H9 (cell line): ENCODE measurements around the gene PKN3. TPM values are rescaled to one million over a fixed set of nuclear protein-coding genes. Genes with fewer than 3 reads are reported as not detected.

ENCODE experiments used
- DNase-seq: peaks from one replicate; pipeline ENCODE4 v3.0.0-alpha.2; 2017
- H2AFZ ChIP-seq: one replicate; pipeline ENCODE4 v1.6.1; 2013; ENCODE audit warnings: mild to moderate bottlenecking, low read length, control low read depth, moderate library complexity
- H2AK5ac ChIP-seq: 2 replicates; pipeline ENCODE4 v1.6.1; 2013; ENCODE audit warnings: low read length, control low read depth, mixed read lengths; ENCODE audit not compliant: insufficient read length
- H2BK120ac ChIP-seq: one replicate; pipeline ENCODE4 v1.6.1; 2013; ENCODE audit warnings: low read depth, mild to moderate bottlenecking, low read length, control low read depth, inconsistent platforms; ENCODE audit not compliant: poor library complexity, severe bottlenecking
- H2BK12ac ChIP-seq: 2 replicates; pipeline ENCODE4 v1.6.1; 2013; ENCODE audit warnings: low read length, control low read depth, mixed read lengths, low read depth; ENCODE audit not compliant: insufficient read length
- H2BK15ac ChIP-seq: 2 replicates; pipeline ENCODE4 v1.6.1; 2013; ENCODE audit warnings: low read depth, low read length, control low read depth
- H2BK20ac ChIP-seq: one replicate; pipeline ENCODE4 v1.6.1; 2013; ENCODE audit warnings: low read depth, mild to moderate bottlenecking, low read length, control low read depth, inconsistent platforms; ENCODE audit not compliant: poor library complexity, severe bottlenecking
- H2BK5ac ChIP-seq: 2 replicates; pipeline ENCODE4 v1.6.1; 2013; ENCODE audit warnings: low read length, control low read depth, mixed read lengths; ENCODE audit not compliant: insufficient read length
- H3K14ac ChIP-seq: 2 replicates; pipeline ENCODE4 v1.6.1; 2013; ENCODE audit warnings: low read length, control low read depth; ENCODE audit not compliant: insufficient read depth
- H3K18ac ChIP-seq: 2 replicates; pipeline ENCODE4 v1.6.1; 2013; ENCODE audit warnings: low read depth, mild to moderate bottlenecking, mixed read lengths, low read length, control low read depth; ENCODE audit not compliant: insufficient read length
- H3K23ac ChIP-seq: 2 replicates; pipeline ENCODE4 v1.6.1; 2013; ENCODE audit warnings: low read length, control low read depth, mixed read lengths, low read depth; ENCODE audit not compliant: insufficient read length
- H3K23me2 ChIP-seq: 2 replicates; pipeline ENCODE4 v1.6.1; 2013; ENCODE audit warnings: low read depth, mild to moderate bottlenecking, mixed read lengths, low read length, control low read depth; ENCODE audit not compliant: insufficient read length, poor library complexity, severe bottlenecking
- H3K27ac ChIP-seq: 2 replicates; pipeline ENCODE4 v1.5.1; 2013; ENCODE audit warnings: low read length, control low read depth, mixed read lengths, low read depth; ENCODE audit not compliant: insufficient read length
- H3K27me3 ChIP-seq: 2 replicates; pipeline ENCODE4 v1.6.1; 2013; ENCODE audit warnings: low read length, control low read depth, inconsistent platforms; ENCODE audit not compliant: insufficient read depth
- H3K4ac ChIP-seq: 2 replicates; pipeline ENCODE4 v1.6.1; 2013; ENCODE audit warnings: low read depth, mild to moderate bottlenecking, control low read depth, inconsistent platforms, low read length, moderate library complexity
- H3K4me1 ChIP-seq: 2 replicates; pipeline ENCODE4 v1.6.1; 2013; ENCODE audit warnings: low read length, control low read depth, inconsistent platforms; ENCODE audit not compliant: insufficient read depth
- H3K4me2 ChIP-seq: 2 replicates; pipeline ENCODE4 v1.6.1; 2013; ENCODE audit warnings: low read length, control low read depth, mixed read lengths; ENCODE audit not compliant: insufficient read length, insufficient read depth
- H3K56ac ChIP-seq: 2 replicates; pipeline ENCODE4 v1.6.1; 2013; ENCODE audit warnings: low read depth, mild to moderate bottlenecking, mixed read lengths, low read length, control low read depth; ENCODE audit not compliant: insufficient read length
- H3K79me1 ChIP-seq: 2 replicates; pipeline ENCODE4 v1.6.1; 2013; ENCODE audit warnings: low read depth, mild to moderate bottlenecking, moderate library complexity, low read length, control low read depth, inconsistent platforms; ENCODE audit not compliant: insufficient read depth, poor library complexity, severe bottlenecking
- H3K79me2 ChIP-seq: 2 replicates; pipeline ENCODE4 v1.6.1; 2013; ENCODE audit warnings: low read length, control low read depth, inconsistent platforms; ENCODE audit not compliant: insufficient read depth
- H3K9ac ChIP-seq: 2 replicates; pipeline ENCODE4 v1.6.1; 2013; ENCODE audit warnings: low read length, control low read depth, mixed read lengths; ENCODE audit not compliant: insufficient read length; ENCODE audit errors: extremely low read depth
- H3K9me3 ChIP-seq: one replicate; pipeline ENCODE4 v1.6.1; 2013; ENCODE audit warnings: low read depth, low read length, inconsistent platforms; ENCODE audit not compliant: control insufficient read depth
- H3T11ph ChIP-seq: one replicate; pipeline ENCODE4 v1.6.1; 2013; ENCODE audit warnings: mild to moderate bottlenecking, low read length, control low read depth, inconsistent platforms
- H4K20me1 ChIP-seq: one replicate; pipeline ENCODE4 v1.6.1; 2013; ENCODE audit not compliant: control insufficient read depth, insufficient read length, insufficient read depth
- H4K5ac ChIP-seq: 2 replicates; pipeline ENCODE4 v1.6.1; 2013; ENCODE audit warnings: low read depth, mild to moderate bottlenecking, mixed read lengths, low read length, control low read depth; ENCODE audit not compliant: insufficient read length
- H4K8ac ChIP-seq: replicated peaks from 2 replicates; pipeline ENCODE4 v1.6.1; 2013; ENCODE audit warnings: low read length, control low read depth, mixed read lengths, low read depth; ENCODE audit not compliant: insufficient read length
- H4K91ac ChIP-seq: 2 replicates; pipeline ENCODE4 v1.6.1; 2013; ENCODE audit warnings: low read depth, mild to moderate bottlenecking, moderate library complexity, mixed read lengths, low read length, control low read depth; ENCODE audit not compliant: insufficient read length
- H3K27ac Mint-ChIP-seq, 3 experiments: 2 replicates in 2 of 3; 3 replicates in 1 of 3; pipeline ENCODE4 v1.8.0; 2020 to 2021; ENCODE audit warnings: mixed read lengths in 3 of 3, mild to moderate bottlenecking in 1 of 3, moderate library complexity in 1 of 3
- H3K27me3 Mint-ChIP-seq: 2 replicates; pipeline ENCODE4 v1.8.0; 2021; ENCODE audit warnings: low read depth, mild to moderate bottlenecking, moderate library complexity, mixed read lengths
- H3K36me3 Mint-ChIP-seq, 3 experiments: 2 replicates in 2 of 3; 3 replicates in 1 of 3; pipeline ENCODE4 v1.8.0; 2020 to 2021; ENCODE audit warnings: low read depth in 3 of 3, mixed read lengths in 3 of 3; ENCODE audit not compliant: insufficient read depth in 1 of 3
- H3K4me1 Mint-ChIP-seq, 2 experiments: 2 replicates each; pipeline ENCODE4 v1.8.0; 2020; ENCODE audit warnings: mixed read lengths in 2 of 2
- H3K4me3 Mint-ChIP-seq, 2 experiments: 2 replicates in 1 of 2; 3 replicates in 1 of 2; pipeline ENCODE4 v1.8.0; 2020 to 2021; ENCODE audit warnings: mild to moderate bottlenecking in 2 of 2, mixed read lengths in 2 of 2, moderate library complexity in 1 of 2
- H3K9me3 Mint-ChIP-seq, 2 experiments: 2 replicates in 1 of 2; 3 replicates in 1 of 2; pipeline ENCODE4 v1.8.0; 2020; ENCODE audit warnings: mild to moderate bottlenecking in 2 of 2, mixed read lengths in 2 of 2, moderate library complexity in 1 of 2
- WGBS: extraction: QIAGEN DNeasy Blood & Tissue Kit; methylation state at CpG from one replicate; pipeline ENCODE4 v1.1.7; 2013; ENCODE audit warnings: missing lambda C conversion rate, low lambda C conversion rate, mixed read lengths; ENCODE audit not compliant: insufficient read length; ENCODE audit errors: extremely low coverage; 5-methylcytosine and 5-hydroxymethylcytosine counted together
- total RNA-seq: library from RNA; stranded (reverse); gene quantifications from 2 replicates; pipeline ENCODE4 v1.2.1, GENCODE V29; 2021
- TF ChIP-seq, protein P1 (sequence below): fragments of 200-600 bp; sonication (generic); conservative IDR thresholded peaks from 3 replicates; pipeline ENCODE4 v1.8.0; 2021; ENCODE audit warnings: antibody characterized with exemption, mild to moderate bottlenecking

The PKN3 gene
- total RNA-seq, 1 experiment from 2014 or later, result 25.0 TPM

DNA sequence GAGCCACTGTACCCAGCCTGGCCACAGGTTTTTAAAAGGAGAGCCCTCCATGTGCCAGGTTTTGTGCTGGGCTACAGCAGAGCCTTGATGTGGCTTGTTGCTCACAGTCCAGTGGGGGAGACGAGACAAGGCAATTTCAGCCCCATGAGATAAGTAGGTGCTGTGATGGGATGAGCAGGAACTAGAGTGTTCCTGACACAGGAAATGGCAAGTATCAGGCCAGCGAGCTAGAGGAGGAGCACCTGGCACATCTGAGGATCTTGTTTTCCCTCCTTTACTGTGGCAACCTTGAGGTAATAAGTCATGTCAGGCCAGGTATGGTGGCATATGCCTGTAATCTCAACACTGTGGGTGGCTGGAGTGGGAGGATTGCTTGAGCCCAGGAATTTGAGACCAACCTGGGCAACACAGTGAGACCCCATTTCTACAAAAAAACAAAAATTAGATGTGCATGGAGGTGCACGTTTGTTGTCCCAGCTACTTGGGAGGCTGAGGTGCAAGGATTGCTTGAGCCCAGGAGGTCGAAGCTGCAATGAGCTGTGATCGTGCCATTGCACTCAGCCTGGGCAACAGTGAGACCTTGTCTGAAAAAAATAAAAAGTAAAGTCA, 25.4 kb downstream of the PKN3 start:
- H3K23me2 ChIP-seq, result peaks cover 4% of the 10 kb centered on the region
- H2BK120ac ChIP-seq, result no peak overlapping the region
- no peak overlapping the region for H2BK20ac ChIP-seq
- no peak overlapping the region for H3K56ac ChIP-seq
- no peak overlapping the region for H4K8ac ChIP-seq
- H2BK5ac ChIP-seq, result no peak overlapping the region
- H2AFZ ChIP-seq, result no peak overlapping the region
- H4K20me1 ChIP-seq, result no peaks in the 10 kb centered on the region
- H2BK15ac ChIP-seq, result no peak overlapping the region
- no peak overlapping the region for H3K27ac ChIP-seq
- Mint-ChIP-seq H3K9me3 (no peaks in the 10 kb centered on the region; a peak in 1 of 5 replicates), H3K27ac (peak overlapping the region in 2 of 3 experiments; percentile 75 to 90; a peak in 4 of 7 replicates), H3K27me3 (no peaks in the 10 kb centered on the region; the same call in none of the 2 replicates), H3K4me3 (no peak overlapping the region), H3K36me3 (peaks cover 0 to 7% (median 2%) of the 10 kb centered on the region in 3 experiments; a peak in 1 of 7 replicates), H3K4me1 (peaks cover 16 to 21% of the 10 kb centered on the region in 2 experiments)
- no peak overlapping the region for H3K18ac ChIP-seq
- no peaks in the 10 kb centered on the region for H3K27me3 ChIP-seq
- no peak overlapping the region for H2BK12ac ChIP-seq
- no peaks in the 10 kb centered on the region for H3K79me2 ChIP-seq
- no CpG with 5 or more reads among the region's 5 CpGs for WGBS
- no peak overlapping the region for H3K9ac ChIP-seq
- H3K4ac ChIP-seq, result no peak overlapping the region
- no peak overlapping the region for H2AK5ac ChIP-seq
- H3K4me2 ChIP-seq, result no peak overlapping the region
- no peak for DNase-seq
- H4K91ac ChIP-seq, result no peak overlapping the region
- H3K23ac ChIP-seq, result no peak overlapping the region
- H3K79me1 ChIP-seq, result no peaks in the 10 kb centered on the region
- H3K4me1 ChIP-seq, result no peaks in the 10 kb centered on the region; the same call in 1 of the 2 replicates
- no peaks in the 10 kb centered on the region for H3K9me3 ChIP-seq
- H3T11ph ChIP-seq, result no peak overlapping the region
- H4K5ac ChIP-seq, result no peak overlapping the region
- no peak overlapping the region; the same call in 1 of the 2 replicates for H3K14ac ChIP-seq
- TF ChIP-seq, protein P1, sequence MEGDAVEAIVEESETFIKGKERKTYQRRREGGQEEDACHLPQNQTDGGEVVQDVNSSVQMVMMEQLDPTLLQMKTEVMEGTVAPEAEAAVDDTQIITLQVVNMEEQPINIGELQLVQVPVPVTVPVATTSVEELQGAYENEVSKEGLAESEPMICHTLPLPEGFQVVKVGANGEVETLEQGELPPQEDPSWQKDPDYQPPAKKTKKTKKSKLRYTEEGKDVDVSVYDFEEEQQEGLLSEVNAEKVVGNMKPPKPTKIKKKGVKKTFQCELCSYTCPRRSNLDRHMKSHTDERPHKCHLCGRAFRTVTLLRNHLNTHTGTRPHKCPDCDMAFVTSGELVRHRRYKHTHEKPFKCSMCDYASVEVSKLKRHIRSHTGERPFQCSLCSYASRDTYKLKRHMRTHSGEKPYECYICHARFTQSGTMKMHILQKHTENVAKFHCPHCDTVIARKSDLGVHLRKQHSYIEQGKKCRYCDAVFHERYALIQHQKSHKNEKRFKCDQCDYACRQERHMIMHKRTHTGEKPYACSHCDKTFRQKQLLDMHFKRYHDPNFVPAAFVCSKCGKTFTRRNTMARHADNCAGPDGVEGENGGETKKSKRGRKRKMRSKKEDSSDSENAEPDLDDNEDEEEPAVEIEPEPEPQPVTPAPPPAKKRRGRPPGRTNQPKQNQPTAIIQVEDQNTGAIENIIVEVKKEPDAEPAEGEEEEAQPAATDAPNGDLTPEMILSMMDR, result no peak
